GM12878 (cell line): ENCODE measurements around the gene SNRPD3. TPM values are rescaled to one million over a fixed set of nuclear protein-coding genes. Genes with fewer than 3 reads are reported as not detected.

Source experiments
- ASH2L ChIP-seq: fragments of 300-600, 200-600 bp; sonication (generic); IDR thresholded peaks from 2 replicates; pipeline ENCODE4 v1.6.1; 2017; ENCODE audit warnings: low read depth, mild to moderate bottlenecking, borderline replicate concordance
- BACH1 ChIP-seq: fragments of 450-650 bp; IDR thresholded peaks from 2 replicates; pipeline ENCODE4 v1.6.1; 2017; ENCODE audit warnings: mild to moderate bottlenecking, borderline replicate concordance
- CHD1 ChIP-seq: IDR thresholded peaks from 2 replicates; pipeline ENCODE4 v1.6.1; 2012; ENCODE audit warnings: low read depth, low read length, improper control_type of control experiment
- CHD2 ChIP-seq: IDR thresholded peaks from 2 replicates; pipeline ENCODE4 v1.6.1; 2011; ENCODE audit warnings: low read depth, low read length, improper control_type of control experiment, borderline replicate concordance
- CUX1 ChIP-seq: IDR thresholded peaks from 2 replicates; pipeline ENCODE4 v1.6.1; 2012; ENCODE audit warnings: improper control_type of control experiment, low read depth, low read length; ENCODE audit not compliant: insufficient replicate concordance
- E2F4 ChIP-seq: IDR thresholded peaks from 2 replicates; pipeline ENCODE4 v1.6.1; 2012; ENCODE audit warnings: low read depth, low read length, improper control_type of control experiment
- FOXM1 ChIP-seq: IDR thresholded peaks from 2 replicates; pipeline ENCODE4 v1.6.1; 2012; ENCODE audit warnings: low read depth, mild to moderate bottlenecking, inconsistent platforms, low read length, moderate library complexity
- IRF3 ChIP-seq: fragments of 450-650 bp; IDR thresholded peaks from 2 replicates; pipeline ENCODE4 v1.6.1; 2014; ENCODE audit warnings: mild to moderate bottlenecking
- IRF4 ChIP-seq: IDR thresholded peaks from 2 replicates; pipeline ENCODE4 v1.6.1; 2011; ENCODE audit warnings: low read depth, low read length
- NR2C2 ChIP-seq: IDR thresholded peaks from 2 replicates; pipeline ENCODE4 v1.6.1; 2011; ENCODE audit warnings: borderline replicate concordance, low read depth; ENCODE audit not compliant: control insufficient read depth, insufficient read length
- NR2F1 ChIP-seq: fragments of 450-650 bp; conservative IDR thresholded peaks from 2 replicates; pipeline ENCODE4 v1.6.1; 2017; ENCODE audit warnings: mild to moderate bottlenecking
- POLR2A ChIP-seq: IDR thresholded peaks from 2 replicates; pipeline ENCODE4 v1.6.1; 2011; ENCODE audit warnings: low read depth, mild to moderate bottlenecking, low read length
- RAD21 ChIP-seq: IDR thresholded peaks from 2 replicates; pipeline ENCODE4 v1.6.1; 2011; ENCODE audit warnings: mild to moderate bottlenecking, low read depth, low read length, moderate library complexity; ENCODE audit not compliant: insufficient read depth
- SIX5 ChIP-seq: IDR thresholded peaks from 2 replicates; pipeline ENCODE4 v1.6.1; 2011; ENCODE audit warnings: mild to moderate bottlenecking, low read depth, low read length, moderate library complexity; ENCODE audit not compliant: severe bottlenecking
- SMAD5 ChIP-seq: IDR thresholded peaks from 2 replicates; pipeline ENCODE4 v1.6.1; 2016; ENCODE audit warnings: antibody characterized with exemption, low read depth
- SUZ12 ChIP-seq: fragments of 200-600 bp; sonication (generic); IDR thresholded peaks from one replicate; pipeline ENCODE4 v1.6.1; 2018; ENCODE audit warnings: antibody characterized with exemption, mild to moderate bottlenecking; ENCODE audit not compliant: unreplicated experiment
- USF1 ChIP-seq: IDR thresholded peaks from 2 replicates; pipeline ENCODE4 v1.6.1; 2011; ENCODE audit warnings: borderline replicate concordance, low read depth, mild to moderate bottlenecking, moderate library complexity, mixed read lengths, low read length; ENCODE audit not compliant: insufficient read depth; ENCODE audit errors: extremely low read length
- ZBTB33 ChIP-seq: fragments of 450-650 bp; IDR thresholded peaks from 2 replicates; pipeline ENCODE4 v1.6.1; 2017; ENCODE audit warnings: mild to moderate bottlenecking
- ZNF24 ChIP-seq: fragments of 450-650 bp; IDR thresholded peaks from 2 replicates; pipeline ENCODE4 v1.6.1; 2017; ENCODE audit warnings: antibody characterized with exemption, mild to moderate bottlenecking
- ZNF384 ChIP-seq: IDR thresholded peaks from 2 replicates; pipeline ENCODE4 v1.6.1; 2012; ENCODE audit warnings: low read depth, mild to moderate bottlenecking, low read length, improper control_type of control experiment, borderline replicate concordance
- polyA plus RNA-seq, 11 experiments: library from polyadenylated mRNA; depleted of rRNA in 4 of 11; unstranded in 6 of 11; stranded (reverse) in 5 of 11; fragments of >200 nt; fragmentation: Nextera tagmentation in 4 of 11; fragmentation: Illumina TruSeq in 1 of 11; extraction: Ambion mirVana in 4 of 11; extraction: Trizol in 1 of 11; gene quantifications; 1 replicate in 1 of 11; 2 replicates in 10 of 11; pipeline versions ENCODE4 v1.2.1 to v1.2.3, GENCODE V29; 2011 to 2016; ENCODE audit warnings: inconsistent platforms in 2 of 11, missing spikeins in 2 of 11, low read depth in 1 of 11
- total RNA-seq, 4 experiments: library from RNA; depleted of rRNA in 3 of 4; stranded (reverse); fragments of >200 nt in 3 of 4; fragmentation: Illumina TruSeq in 1 of 4; extraction: Trizol in 1 of 4; gene quantifications; 2 replicates each; pipeline versions ENCODE4 v1.2.1 to v1.2.3, GENCODE V29; 2013 to 2021

Gene SNRPD3
- total and polyA plus RNA-seq, 10 of the 15 experiments (the other 5 are each of a cell fraction or from before 2014, with no cell fraction given) = 112 to 324 (median 242) TPM

GRCh38 chr22:24554313-24555164 is 1.3 kb upstream of the SNRPD3 start, which contains the start of gene GUCD1 (continued):
- TF ChIP-seq CHD2 (no peak), POLR2A (peak; percentile 82), ZNF384 (no peak), SUZ12 (no peak), IRF4 (no peak), NR2C2 (no peak), USF1 (no peak), IRF3 (no peak), ZNF24 (no peak), RAD21 (no peak), CHD1 (peak; percentile 78; the same call in 1 of the 2 replicates), CUX1 (no peak), ASH2L (no peak), SMAD5 (no peak), BACH1 (peak; percentile 70; the same call in 1 of the 2 replicates), SIX5 (no peak), E2F4 (no peak), FOXM1 (no peak), ZBTB33 (no peak), NR2F1 (peak; percentile 38; the same call in 1 of the 2 replicates)
